H9 (cell line): Measurements from ENCODE around the gene UMPS. TPM values are rescaled to one million over a fixed set of nuclear protein-coding genes. Genes with fewer than 3 reads are reported as not detected.
A peak's percentile ranks its signal among the peaks of the same experiment; 100 is the strongest.

Experiments used
- DNase-seq: peaks from one replicate; pipeline ENCODE4 v3.0.0-alpha.2; 2017
- H2AFZ ChIP-seq: one replicate; pipeline ENCODE4 v1.6.1; 2013; ENCODE audit warnings: mild to moderate bottlenecking, low read length, control low read depth, moderate library complexity
- H2AK5ac ChIP-seq: 2 replicates; pipeline ENCODE4 v1.6.1; 2013; ENCODE audit warnings: low read length, control low read depth, mixed read lengths; ENCODE audit not compliant: insufficient read length
- H2BK120ac ChIP-seq: one replicate; pipeline ENCODE4 v1.6.1; 2013; ENCODE audit warnings: low read depth, mild to moderate bottlenecking, low read length, control low read depth, inconsistent platforms; ENCODE audit not compliant: poor library complexity, severe bottlenecking
- H2BK12ac ChIP-seq: 2 replicates; pipeline ENCODE4 v1.6.1; 2013; ENCODE audit warnings: low read length, control low read depth, mixed read lengths, low read depth; ENCODE audit not compliant: insufficient read length
- H2BK15ac ChIP-seq: 2 replicates; pipeline ENCODE4 v1.6.1; 2013; ENCODE audit warnings: low read depth, low read length, control low read depth
- H2BK20ac ChIP-seq: one replicate; pipeline ENCODE4 v1.6.1; 2013; ENCODE audit warnings: low read depth, mild to moderate bottlenecking, low read length, control low read depth, inconsistent platforms; ENCODE audit not compliant: poor library complexity, severe bottlenecking
- H2BK5ac ChIP-seq: 2 replicates; pipeline ENCODE4 v1.6.1; 2013; ENCODE audit warnings: low read length, control low read depth, mixed read lengths; ENCODE audit not compliant: insufficient read length
- H3K14ac ChIP-seq: 2 replicates; pipeline ENCODE4 v1.6.1; 2013; ENCODE audit warnings: low read length, control low read depth; ENCODE audit not compliant: insufficient read depth
- H3K18ac ChIP-seq: 2 replicates; pipeline ENCODE4 v1.6.1; 2013; ENCODE audit warnings: low read depth, mild to moderate bottlenecking, mixed read lengths, low read length, control low read depth; ENCODE audit not compliant: insufficient read length
- H3K23ac ChIP-seq: 2 replicates; pipeline ENCODE4 v1.6.1; 2013; ENCODE audit warnings: low read length, control low read depth, mixed read lengths, low read depth; ENCODE audit not compliant: insufficient read length
- H3K23me2 ChIP-seq: 2 replicates; pipeline ENCODE4 v1.6.1; 2013; ENCODE audit warnings: low read depth, mild to moderate bottlenecking, mixed read lengths, low read length, control low read depth; ENCODE audit not compliant: insufficient read length, poor library complexity, severe bottlenecking
- H3K27ac ChIP-seq: 2 replicates; pipeline ENCODE4 v1.5.1; 2013; ENCODE audit warnings: low read length, control low read depth, mixed read lengths, low read depth; ENCODE audit not compliant: insufficient read length
- H3K27me3 ChIP-seq: 2 replicates; pipeline ENCODE4 v1.6.1; 2013; ENCODE audit warnings: low read length, control low read depth, inconsistent platforms; ENCODE audit not compliant: insufficient read depth
- H3K4ac ChIP-seq: 2 replicates; pipeline ENCODE4 v1.6.1; 2013; ENCODE audit warnings: low read depth, mild to moderate bottlenecking, control low read depth, inconsistent platforms, low read length, moderate library complexity
- H3K4me1 ChIP-seq: 2 replicates; pipeline ENCODE4 v1.6.1; 2013; ENCODE audit warnings: low read length, control low read depth, inconsistent platforms; ENCODE audit not compliant: insufficient read depth
- H3K4me2 ChIP-seq: 2 replicates; pipeline ENCODE4 v1.6.1; 2013; ENCODE audit warnings: low read length, control low read depth, mixed read lengths; ENCODE audit not compliant: insufficient read length, insufficient read depth
- H3K56ac ChIP-seq: 2 replicates; pipeline ENCODE4 v1.6.1; 2013; ENCODE audit warnings: low read depth, mild to moderate bottlenecking, mixed read lengths, low read length, control low read depth; ENCODE audit not compliant: insufficient read length
- H3K79me1 ChIP-seq: 2 replicates; pipeline ENCODE4 v1.6.1; 2013; ENCODE audit warnings: low read depth, mild to moderate bottlenecking, moderate library complexity, low read length, control low read depth, inconsistent platforms; ENCODE audit not compliant: insufficient read depth, poor library complexity, severe bottlenecking
- H3K79me2 ChIP-seq: 2 replicates; pipeline ENCODE4 v1.6.1; 2013; ENCODE audit warnings: low read length, control low read depth, inconsistent platforms; ENCODE audit not compliant: insufficient read depth
- H3K9ac ChIP-seq: 2 replicates; pipeline ENCODE4 v1.6.1; 2013; ENCODE audit warnings: low read length, control low read depth, mixed read lengths; ENCODE audit not compliant: insufficient read length; ENCODE audit errors: extremely low read depth
- H3K9me3 ChIP-seq: one replicate; pipeline ENCODE4 v1.6.1; 2013; ENCODE audit warnings: low read depth, low read length, inconsistent platforms; ENCODE audit not compliant: control insufficient read depth
- H3T11ph ChIP-seq: one replicate; pipeline ENCODE4 v1.6.1; 2013; ENCODE audit warnings: mild to moderate bottlenecking, low read length, control low read depth, inconsistent platforms
- H4K20me1 ChIP-seq: one replicate; pipeline ENCODE4 v1.6.1; 2013; ENCODE audit not compliant: control insufficient read depth, insufficient read length, insufficient read depth
- H4K5ac ChIP-seq: 2 replicates; pipeline ENCODE4 v1.6.1; 2013; ENCODE audit warnings: low read depth, mild to moderate bottlenecking, mixed read lengths, low read length, control low read depth; ENCODE audit not compliant: insufficient read length
- H4K8ac ChIP-seq: replicated peaks from 2 replicates; pipeline ENCODE4 v1.6.1; 2013; ENCODE audit warnings: low read length, control low read depth, mixed read lengths, low read depth; ENCODE audit not compliant: insufficient read length
- H4K91ac ChIP-seq: 2 replicates; pipeline ENCODE4 v1.6.1; 2013; ENCODE audit warnings: low read depth, mild to moderate bottlenecking, moderate library complexity, mixed read lengths, low read length, control low read depth; ENCODE audit not compliant: insufficient read length
- H3K27ac Mint-ChIP-seq, 3 experiments: 2 replicates in 2 of 3; 3 replicates in 1 of 3; pipeline ENCODE4 v1.8.0; 2020 to 2021; ENCODE audit warnings: mixed read lengths in 3 of 3, mild to moderate bottlenecking in 1 of 3, moderate library complexity in 1 of 3
- H3K27me3 Mint-ChIP-seq: 2 replicates; pipeline ENCODE4 v1.8.0; 2021; ENCODE audit warnings: low read depth, mild to moderate bottlenecking, moderate library complexity, mixed read lengths
- H3K36me3 Mint-ChIP-seq, 3 experiments: 2 replicates in 2 of 3; 3 replicates in 1 of 3; pipeline ENCODE4 v1.8.0; 2020 to 2021; ENCODE audit warnings: low read depth in 3 of 3, mixed read lengths in 3 of 3; ENCODE audit not compliant: insufficient read depth in 1 of 3
- H3K4me1 Mint-ChIP-seq, 2 experiments: 2 replicates each; pipeline ENCODE4 v1.8.0; 2020; ENCODE audit warnings: mixed read lengths in 2 of 2
- H3K4me3 Mint-ChIP-seq, 2 experiments: 2 replicates in 1 of 2; 3 replicates in 1 of 2; pipeline ENCODE4 v1.8.0; 2020 to 2021; ENCODE audit warnings: mild to moderate bottlenecking in 2 of 2, mixed read lengths in 2 of 2, moderate library complexity in 1 of 2
- H3K9me3 Mint-ChIP-seq, 2 experiments: 2 replicates in 1 of 2; 3 replicates in 1 of 2; pipeline ENCODE4 v1.8.0; 2020; ENCODE audit warnings: mild to moderate bottlenecking in 2 of 2, mixed read lengths in 2 of 2, moderate library complexity in 1 of 2
- WGBS: extraction: QIAGEN DNeasy Blood & Tissue Kit; methylation state at CpG from one replicate; pipeline ENCODE4 v1.1.7; 2013; ENCODE audit warnings: missing lambda C conversion rate, low lambda C conversion rate, mixed read lengths; ENCODE audit not compliant: insufficient read length; ENCODE audit errors: extremely low coverage; 5-methylcytosine and 5-hydroxymethylcytosine counted together
- total RNA-seq: library from RNA; stranded (reverse); gene quantifications from 2 replicates; pipeline ENCODE4 v1.2.1, GENCODE V29; 2021
- TF ChIP-seq, protein P1 (sequence below): fragments of 200-600 bp; sonication (generic); conservative IDR thresholded peaks from 3 replicates; pipeline ENCODE4 v1.8.0; 2021; ENCODE audit warnings: antibody characterized with exemption, mild to moderate bottlenecking

UMPS gene
- total RNA-seq, 1 experiment from 2014 or later, result 65.4 TPM

DNA sequence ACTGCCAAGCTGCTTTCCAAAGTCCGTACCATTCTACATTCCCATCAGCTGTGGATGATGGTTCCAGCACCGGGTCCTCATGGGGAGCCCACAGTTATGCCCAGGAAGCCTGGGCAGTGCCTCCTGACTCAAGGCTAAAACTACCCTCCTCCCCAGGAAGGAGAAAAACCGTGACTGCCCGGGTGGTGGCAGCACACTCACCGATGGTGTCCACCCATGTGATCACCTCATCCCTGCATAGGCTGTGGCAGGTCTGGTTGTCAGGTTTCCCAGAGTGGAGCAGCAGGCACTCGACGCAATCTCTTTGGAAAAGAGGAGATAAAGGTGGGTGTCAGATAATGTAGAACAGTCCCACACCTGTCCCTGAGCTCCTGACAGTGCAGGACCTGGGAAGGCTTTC, 38.6 kb downstream of the UMPS start:
- H3K36me3 Mint-ChIP-seq, result peaks cover 46 to 93% (median 61%) of the 10 kb centered on the region in 3 experiments
- Histone ChIP-seq H3K27ac (no peak overlapping the region), H3K14ac (no peak overlapping the region), H4K20me1 (no peaks in the 10 kb centered on the region), H3K23me2 (no peaks in the 10 kb centered on the region), H2BK5ac (no peak overlapping the region), H3K4me2 (no peak overlapping the region), H2BK120ac (no peak overlapping the region), H2AK5ac (no peak overlapping the region), H3K23ac (no peak overlapping the region), H4K91ac (no peak overlapping the region), H2AFZ (no peak overlapping the region), H2BK15ac (no peak overlapping the region), H3K4me1 (no peaks in the 10 kb centered on the region), H3K9ac (no peak overlapping the region), H2BK12ac (no peak overlapping the region), H3K79me2 (no peaks in the 10 kb centered on the region), H3K18ac (no peak overlapping the region), H3K56ac (no peak overlapping the region), H3K27me3 (no peaks in the 10 kb centered on the region), H3K9me3 (no peaks in the 10 kb centered on the region), H3K79me1 (no peaks in the 10 kb centered on the region), H4K8ac (no peak overlapping the region), H2BK20ac (no peak overlapping the region), H4K5ac (no peak overlapping the region), H3K4ac (no peak overlapping the region), H3T11ph (no peak overlapping the region)
- H3K27me3 Mint-ChIP-seq, result no peaks in the 10 kb centered on the region
- DNase-seq, result no peak
- H3K4me1 Mint-ChIP-seq, result peaks cover 6 to 11% of the 10 kb centered on the region in 2 experiments
- H3K4me3 Mint-ChIP-seq, result no peak overlapping the region
- H3K9me3 Mint-ChIP-seq, result no peaks in the 10 kb centered on the region
- TF ChIP-seq, protein P1, sequence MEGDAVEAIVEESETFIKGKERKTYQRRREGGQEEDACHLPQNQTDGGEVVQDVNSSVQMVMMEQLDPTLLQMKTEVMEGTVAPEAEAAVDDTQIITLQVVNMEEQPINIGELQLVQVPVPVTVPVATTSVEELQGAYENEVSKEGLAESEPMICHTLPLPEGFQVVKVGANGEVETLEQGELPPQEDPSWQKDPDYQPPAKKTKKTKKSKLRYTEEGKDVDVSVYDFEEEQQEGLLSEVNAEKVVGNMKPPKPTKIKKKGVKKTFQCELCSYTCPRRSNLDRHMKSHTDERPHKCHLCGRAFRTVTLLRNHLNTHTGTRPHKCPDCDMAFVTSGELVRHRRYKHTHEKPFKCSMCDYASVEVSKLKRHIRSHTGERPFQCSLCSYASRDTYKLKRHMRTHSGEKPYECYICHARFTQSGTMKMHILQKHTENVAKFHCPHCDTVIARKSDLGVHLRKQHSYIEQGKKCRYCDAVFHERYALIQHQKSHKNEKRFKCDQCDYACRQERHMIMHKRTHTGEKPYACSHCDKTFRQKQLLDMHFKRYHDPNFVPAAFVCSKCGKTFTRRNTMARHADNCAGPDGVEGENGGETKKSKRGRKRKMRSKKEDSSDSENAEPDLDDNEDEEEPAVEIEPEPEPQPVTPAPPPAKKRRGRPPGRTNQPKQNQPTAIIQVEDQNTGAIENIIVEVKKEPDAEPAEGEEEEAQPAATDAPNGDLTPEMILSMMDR, result peak; percentile 53
- whole genome bisulfite sequencing, result no CpG with 5 or more reads among the region's 7 CpGs
- H3K27ac Mint-ChIP-seq, result 0 out of 7 replicates have a peak overlapping the region, but pooled peaks of 1 of the 3 experiments have one; percentile 48
